HL-60 (cell line): ENCODE measurements around the gene PAOX.

Experiments used
- DNase-seq, 2 experiments: peaks; one replicate each; pipeline ENCODE4 v3.0.0-alpha.2; 2010 to 2020; ENCODE audit warnings: low read depth in 1 of 2, low spot score in 1 of 2
- H3K27ac ChIP-seq: fragments of 250-450 bp; sonication (Bioruptor Pico); replicated peaks from 2 replicates; pipeline ENCODE4 v1.5.1; 2020; ENCODE audit warnings: mild to moderate bottlenecking, moderate library complexity
- H3K27me3 ChIP-seq: fragments of 250-450 bp; sonication (Bioruptor Pico); 2 replicates; pipeline ENCODE4 v1.5.1; 2021; ENCODE audit warnings: mild to moderate bottlenecking, moderate library complexity; ENCODE audit not compliant: insufficient read depth, poor library complexity, severe bottlenecking
- H3K4me3 ChIP-seq: replicated peaks from 2 replicates; pipeline ENCODE4 v1.5.1; 2011; ENCODE audit warnings: mild to moderate bottlenecking, control low read depth, low read length; ENCODE audit not compliant: insufficient read depth
- GABPA ChIP-seq: IDR thresholded peaks from 2 replicates; pipeline ENCODE4 v1.6.1; 2012; ENCODE audit warnings: low read depth
- POLR2AphosphoS5 ChIP-seq: IDR thresholded peaks from 2 replicates; pipeline ENCODE4 v1.6.1; 2012; ENCODE audit warnings: low read depth
- SPI1 ChIP-seq: IDR thresholded peaks from 2 replicates; pipeline ENCODE4 v1.6.1; 2012; ENCODE audit warnings: low read depth, mild to moderate bottlenecking, borderline replicate concordance
- TF ChIP-seq, protein P1 (sequence below): IDR thresholded peaks from 2 replicates; pipeline ENCODE4 v1.6.1; 2012; ENCODE audit warnings: low read depth; ENCODE audit not compliant: insufficient replicate concordance
- TF ChIP-seq, protein P2 (sequence below): IDR thresholded peaks from one replicate; pipeline ENCODE4 v1.5.1; 2011; ENCODE audit warnings: low read length, control low read depth, inconsistent platforms; ENCODE audit not compliant: insufficient read depth

The PAOX gene

DNA sequence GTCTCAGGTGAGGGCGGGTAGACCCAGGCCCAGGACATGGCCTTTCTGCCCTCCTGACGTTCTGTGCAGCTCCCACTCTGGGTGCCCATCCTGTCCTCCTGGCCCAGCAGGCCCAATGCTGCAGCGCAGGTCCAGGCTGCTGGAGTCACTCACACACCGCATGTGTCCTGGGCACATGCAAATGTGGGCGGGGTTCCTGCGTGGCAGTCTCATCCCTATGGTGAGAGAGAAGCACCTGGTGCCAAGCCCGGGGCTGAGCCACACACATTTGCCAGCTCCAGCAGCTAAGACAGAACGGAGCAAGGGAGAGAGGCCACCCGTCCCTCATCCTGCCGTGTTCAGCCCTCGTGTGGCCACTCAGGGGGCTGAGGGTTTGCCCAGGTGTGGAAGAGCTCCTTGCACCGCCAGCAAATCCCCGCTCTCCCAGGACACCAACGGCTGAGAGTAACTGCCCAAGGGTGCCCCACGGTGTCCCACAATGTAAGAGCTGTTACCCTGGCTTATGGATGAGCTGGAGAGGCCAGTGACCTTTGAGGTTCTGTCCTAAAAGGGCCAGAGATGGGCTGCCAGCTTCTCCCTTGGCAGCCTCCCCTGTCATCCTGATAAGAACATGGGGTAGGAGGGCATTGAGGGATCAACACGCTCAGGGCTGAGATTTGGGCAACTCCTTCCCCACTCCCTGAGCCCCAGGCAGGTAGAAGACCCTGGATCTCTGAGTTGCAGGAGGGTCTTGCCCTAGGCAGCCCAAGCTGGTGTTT, 25.7 kb upstream of the PAOX start:
- H3K4me3 ChIP-seq = no peak overlapping the region
- H3K27ac ChIP-seq = no peak overlapping the region
- H3K27me3 ChIP-seq = peaks cover 5% of the 10 kb centered on the region
- TF ChIP-seq POLR2AphosphoS5 = no peak; the same call in 1 of the 2 replicates
- TF ChIP-seq, protein P1, sequence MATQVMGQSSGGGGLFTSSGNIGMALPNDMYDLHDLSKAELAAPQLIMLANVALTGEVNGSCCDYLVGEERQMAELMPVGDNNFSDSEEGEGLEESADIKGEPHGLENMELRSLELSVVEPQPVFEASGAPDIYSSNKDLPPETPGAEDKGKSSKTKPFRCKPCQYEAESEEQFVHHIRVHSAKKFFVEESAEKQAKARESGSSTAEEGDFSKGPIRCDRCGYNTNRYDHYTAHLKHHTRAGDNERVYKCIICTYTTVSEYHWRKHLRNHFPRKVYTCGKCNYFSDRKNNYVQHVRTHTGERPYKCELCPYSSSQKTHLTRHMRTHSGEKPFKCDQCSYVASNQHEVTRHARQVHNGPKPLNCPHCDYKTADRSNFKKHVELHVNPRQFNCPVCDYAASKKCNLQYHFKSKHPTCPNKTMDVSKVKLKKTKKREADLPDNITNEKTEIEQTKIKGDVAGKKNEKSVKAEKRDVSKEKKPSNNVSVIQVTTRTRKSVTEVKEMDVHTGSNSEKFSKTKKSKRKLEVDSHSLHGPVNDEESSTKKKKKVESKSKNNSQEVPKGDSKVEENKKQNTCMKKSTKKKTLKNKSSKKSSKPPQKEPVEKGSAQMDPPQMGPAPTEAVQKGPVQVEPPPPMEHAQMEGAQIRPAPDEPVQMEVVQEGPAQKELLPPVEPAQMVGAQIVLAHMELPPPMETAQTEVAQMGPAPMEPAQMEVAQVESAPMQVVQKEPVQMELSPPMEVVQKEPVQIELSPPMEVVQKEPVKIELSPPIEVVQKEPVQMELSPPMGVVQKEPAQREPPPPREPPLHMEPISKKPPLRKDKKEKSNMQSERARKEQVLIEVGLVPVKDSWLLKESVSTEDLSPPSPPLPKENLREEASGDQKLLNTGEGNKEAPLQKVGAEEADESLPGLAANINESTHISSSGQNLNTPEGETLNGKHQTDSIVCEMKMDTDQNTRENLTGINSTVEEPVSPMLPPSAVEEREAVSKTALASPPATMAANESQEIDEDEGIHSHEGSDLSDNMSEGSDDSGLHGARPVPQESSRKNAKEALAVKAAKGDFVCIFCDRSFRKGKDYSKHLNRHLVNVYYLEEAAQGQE = no peak
- TF ChIP-seq SPI1 = no peak
- no peak for TF ChIP-seq GABPA
- TF ChIP-seq, protein P2, sequence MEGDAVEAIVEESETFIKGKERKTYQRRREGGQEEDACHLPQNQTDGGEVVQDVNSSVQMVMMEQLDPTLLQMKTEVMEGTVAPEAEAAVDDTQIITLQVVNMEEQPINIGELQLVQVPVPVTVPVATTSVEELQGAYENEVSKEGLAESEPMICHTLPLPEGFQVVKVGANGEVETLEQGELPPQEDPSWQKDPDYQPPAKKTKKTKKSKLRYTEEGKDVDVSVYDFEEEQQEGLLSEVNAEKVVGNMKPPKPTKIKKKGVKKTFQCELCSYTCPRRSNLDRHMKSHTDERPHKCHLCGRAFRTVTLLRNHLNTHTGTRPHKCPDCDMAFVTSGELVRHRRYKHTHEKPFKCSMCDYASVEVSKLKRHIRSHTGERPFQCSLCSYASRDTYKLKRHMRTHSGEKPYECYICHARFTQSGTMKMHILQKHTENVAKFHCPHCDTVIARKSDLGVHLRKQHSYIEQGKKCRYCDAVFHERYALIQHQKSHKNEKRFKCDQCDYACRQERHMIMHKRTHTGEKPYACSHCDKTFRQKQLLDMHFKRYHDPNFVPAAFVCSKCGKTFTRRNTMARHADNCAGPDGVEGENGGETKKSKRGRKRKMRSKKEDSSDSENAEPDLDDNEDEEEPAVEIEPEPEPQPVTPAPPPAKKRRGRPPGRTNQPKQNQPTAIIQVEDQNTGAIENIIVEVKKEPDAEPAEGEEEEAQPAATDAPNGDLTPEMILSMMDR = no peak
- no peak for DNase-seq

DNA sequence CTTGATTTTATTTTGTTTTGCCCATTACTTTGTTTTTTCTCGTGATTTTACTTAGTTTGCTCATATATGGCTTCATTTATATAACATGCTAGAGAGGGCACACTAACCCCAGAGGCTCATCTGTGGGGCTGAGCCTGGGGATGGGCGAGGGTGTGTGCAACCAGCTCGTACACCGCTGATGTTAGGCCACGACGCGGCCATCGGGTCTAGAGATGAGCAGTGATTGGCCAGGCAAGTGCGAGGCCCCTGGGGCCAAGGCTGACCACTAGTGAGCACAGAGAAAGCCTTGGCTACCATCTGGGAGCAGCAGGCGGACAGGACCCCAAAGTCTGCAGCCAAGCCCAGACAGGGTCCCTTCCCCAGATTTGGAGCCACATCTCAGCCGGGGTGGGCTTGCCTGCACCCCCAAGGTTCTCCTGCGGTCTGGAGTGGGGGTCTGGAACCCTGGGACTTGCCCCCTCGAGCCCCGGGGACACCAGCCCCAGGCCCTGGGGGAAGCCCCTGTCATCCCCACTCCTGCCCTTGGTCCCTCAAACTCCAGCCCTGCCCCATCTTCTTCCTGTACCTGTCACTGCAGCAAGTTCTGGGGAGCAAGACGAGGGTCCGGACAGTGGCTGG, 25.0 kb upstream of the PAOX start:
- Histone ChIP-seq H3K4me3 (no peak overlapping the region), H3K27me3 (peaks cover 5% of the 10 kb centered on the region), H3K27ac (no peak overlapping the region)
- TF ChIP-seq POLR2AphosphoS5 = no peak
- TF ChIP-seq, protein P2 = no peak
- TF ChIP-seq, protein P1 = no peak
- TF ChIP-seq GABPA = no peak
- TF ChIP-seq SPI1 = no peak
- DNase-seq = no peak

DNA sequence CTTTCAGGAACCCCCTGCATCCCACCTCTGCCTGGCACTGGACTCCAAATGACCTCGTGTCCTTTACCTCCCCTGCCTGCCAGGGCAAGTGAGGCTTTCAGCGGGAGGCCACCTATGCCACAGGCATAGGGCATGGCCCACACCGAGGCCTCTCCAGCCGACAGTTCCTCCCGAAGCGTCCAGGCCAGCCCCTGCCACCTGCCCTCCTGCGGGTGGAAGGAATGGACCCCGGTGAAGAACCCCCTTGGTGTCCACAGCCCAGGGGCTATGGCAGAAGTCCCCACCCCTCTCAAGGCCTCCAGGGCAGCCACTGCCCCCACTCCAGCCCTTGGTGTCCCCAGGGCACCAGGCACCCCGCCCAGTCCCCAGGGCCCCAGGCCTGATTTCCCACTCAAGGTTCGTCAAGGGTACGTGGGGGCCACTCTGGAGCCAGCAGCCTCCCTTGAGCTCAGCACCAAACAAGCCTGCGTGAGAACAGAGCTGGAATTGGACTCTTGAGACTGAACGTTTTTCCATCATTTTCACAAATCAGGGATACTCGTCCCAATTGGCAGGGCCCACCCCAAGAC, 24.3 kb upstream of the PAOX start:
- Histone ChIP-seq H3K4me3 (no peak overlapping the region), H3K27ac (no peak overlapping the region), H3K27me3 (peaks cover 5% of the 10 kb centered on the region)
- no peak for DNase-seq
- TF ChIP-seq, protein P1 = no peak
- no peak for TF ChIP-seq SPI1
- no peak for TF ChIP-seq POLR2AphosphoS5
- TF ChIP-seq, protein P2 = no peak
- no peak for TF ChIP-seq GABPA
